NK-92 (cell line): ENCODE results near the gene CDK14.

ENCODE experiments used
- DNase-seq: peaks from one replicate; lab custom pipeline; 2025; ENCODE audit not compliant: unreplicated experiment; lab: John Stamatoyannopoulos, UW

CDK14 gene

GRCh38 chr7:91034459-91035368 is 438.6 kb downstream of the CDK14 start:
- no peak for DNase-seq

GRCh38 chr7:91039033-91039432 is 442.9 kb downstream of the CDK14 start:
- DNase-seq: no peak

- no peak for DNase-seq
Measured at GRCh38 chr7:91041141-91041540, 445.0 kb downstream of the CDK14 start.

- no peak for DNase-seq
Measured at GRCh38 chr7:91041901-91042484, 445.9 kb downstream of the CDK14 start.

GRCh38 chr7:91043186-91043585 is 447.1 kb downstream of the CDK14 start:
- DNase-seq: no peak

GRCh38 chr7:91043924-91044645 is 448.0 kb downstream of the CDK14 start:
- DNase-seq: no peak

- no peak for DNase-seq
Measured at GRCh38 chr7:91045606-91046005, 449.5 kb downstream of the CDK14 start.

GRCh38 chr7:91046322-91047089 is 450.4 kb downstream of the CDK14 start:
- no peak for DNase-seq

- no peak for DNase-seq
Measured at GRCh38 chr7:91047636-91048035, 451.5 kb downstream of the CDK14 start.

GRCh38 chr7:91050677-91051076 is 454.6 kb downstream of the CDK14 start:
- no peak for DNase-seq

- no peak for DNase-seq
Measured at GRCh38 chr7:91051966-91052365, 455.8 kb downstream of the CDK14 start.

- no peak for DNase-seq
Measured at GRCh38 chr7:91054374-91054773, 458.3 kb downstream of the CDK14 start.

GRCh38 chr7:91055219-91055618 is 459.1 kb downstream of the CDK14 start:
- no peak for DNase-seq

GRCh38 chr7:91062713-91063112 is 466.6 kb downstream of the CDK14 start:
- no peak for DNase-seq

- no peak for DNase-seq
Measured at GRCh38 chr7:91064052-91064451, 467.9 kb downstream of the CDK14 start.

- DNase-seq: no peak
Measured at GRCh38 chr7:91064938-91065337, 468.8 kb downstream of the CDK14 start.

GRCh38 chr7:91066627-91067026 is 470.5 kb downstream of the CDK14 start:
- DNase-seq: no peak

- no peak for DNase-seq
Measured at GRCh38 chr7:91067242-91067641, 471.1 kb downstream of the CDK14 start.

GRCh38 chr7:91068136-91068795 is 472.1 kb downstream of the CDK14 start:
- no peak for DNase-seq

GRCh38 chr7:91069146-91069545 is 473.0 kb downstream of the CDK14 start:
- no peak for DNase-seq

- no peak for DNase-seq
Measured at GRCh38 chr7:91079487-91079886, 483.4 kb downstream of the CDK14 start.
